Measurements from ENCODE around the gene SNAPC3. TPM values are rescaled to one million over a fixed set of nuclear protein-coding genes. Genes with fewer than 3 reads are reported as not detected.

The SNAPC3 gene
- total and polyA plus RNA-seq, 2 donors (not counting 3 experiments of a cell fraction or from before 2014, with no cell fraction given): 15.2 to 32.6 TPM

- FAIRE-seq: no peak
- POLR2A ChIA-PET: no interaction called here
Observed at GRCh38 chr9:15386465-15386864, 36.2 kb upstream of the SNAPC3 start.

More at GRCh38 chr9:15386465-15386864, 36.2 kb upstream of the SNAPC3 start:
- H3K9ac ChIP-seq (replicated peaks; ENCODE audit: extremely low read depth, insufficient read depth, low read length): no peak overlapping the region
- no peaks in the 10 kb centered on the region for H3K9me1 ChIP-seq (replicated peaks; ENCODE audit: control insufficient read depth, extremely low read depth, insufficient read depth, low read length)
- no peak overlapping the region for H3K27ac ChIP-seq (ENCODE audit: insufficient read depth, low read depth, low read length)
- no peak overlapping the region for H3K4me2 ChIP-seq (ENCODE audit: insufficient read depth, low read length)
- no peaks in the 10 kb centered on the region for H3K4me1 ChIP-seq (ENCODE audit: control insufficient read depth, extremely low read depth, insufficient read depth, low read length)
- TF ChIP-seq POLR2A (IDR thresholded peaks at IDR 0.05; ENCODE audit: low read depth, low read length): no peak
- no peak for TF ChIP-seq GATA2 (IDR thresholded peaks at IDR 0.05; ENCODE audit: insufficient read depth, insufficient read length, low read depth, low read length)
- TF ChIP-seq FOS (IDR thresholded peaks at IDR 0.05; ENCODE audit: borderline replicate concordance, insufficient read depth, low read length): no peak
- TF ChIP-seq CTCF (IDR thresholded peaks at IDR 0.05; ENCODE audit: extremely low read depth in 1 of 2, insufficient read depth in 1 of 2, low read depth in 1 of 2, low read length in 2 of 2): no peak
- TF ChIP-seq JUN (IDR thresholded peaks at IDR 0.05; ENCODE audit: borderline replicate concordance, insufficient read depth, insufficient read length, low read depth): no peak
- TF ChIP-seq EZH2 (IDR thresholded peaks at IDR 0.05; ENCODE audit: borderline replicate concordance, low read depth, low read length, severe bottlenecking): no peak
- no peak for TF ChIP-seq POLR2AphosphoS5 (IDR thresholded peaks at IDR 0.05; ENCODE audit: insufficient read depth, low read depth, low read length)
- no peak for TF ChIP-seq MYC (IDR thresholded peaks at IDR 0.05; ENCODE audit: low read depth, low read length)
- no peak for TF ChIP-seq MAX (IDR thresholded peaks at IDR 0.05; ENCODE audit: insufficient read depth, insufficient read length)
- no TSS peak for BruUV-seq (replicated peaks)
- DNase-seq (ENCODE audit: low read depth, low spot score): no peak
- intact Hi-C loops (cut with micrococcal nuclease): no loop called here
- H3K4me3 ChIP-seq (replicated peaks in 1 of 3; ENCODE audit: insufficient read depth in 1 of 3, low read depth in 1 of 3, low read length in 3 of 3): no peak overlapping the region
- H3K79me2 ChIP-seq (ENCODE audit: control insufficient read depth, insufficient read depth, low read length): no peaks in the 10 kb centered on the region
- CTCF ChIA-PET: no interaction called here
- no peaks in the 10 kb centered on the region for H3K36me3 ChIP-seq (ENCODE audit: control insufficient read depth in 2 of 2, extremely low read depth in 1 of 2, insufficient read depth in 2 of 2, low read length in 2 of 2)
- H3K27me3 ChIP-seq (ENCODE audit: control insufficient read depth in 2 of 2, insufficient read depth in 2 of 2, low read length in 2 of 2): peaks cover 0 to 1% of the 10 kb centered on the region in 2 experiments
- no peaks in the 10 kb centered on the region for H4K20me1 ChIP-seq (replicated peaks; ENCODE audit: control insufficient read depth, extremely low read depth, insufficient read depth, low read length)
- no peaks in the 10 kb centered on the region for H3K9me3 ChIP-seq (replicated peaks; ENCODE audit: control insufficient read depth, insufficient read depth, low read length)
- no peak overlapping the region for H2AFZ ChIP-seq (ENCODE audit: low read depth, low read length)
- dilution Hi-C loops (cut with MboI; ENCODE audit: extremely low pct_ligation_motif_present, low sequenced_read_pairs): no loop called here
